Measurements from ENCODE around the gene MEST. TPM values are rescaled to one million over a fixed set of nuclear protein-coding genes. Genes with fewer than 3 reads are reported as not detected.

MEST gene
- total and polyA plus RNA-seq, 5 donors from 2014 or later = 1.8 to 3.8 (median 2.2) TPM

DNA sequence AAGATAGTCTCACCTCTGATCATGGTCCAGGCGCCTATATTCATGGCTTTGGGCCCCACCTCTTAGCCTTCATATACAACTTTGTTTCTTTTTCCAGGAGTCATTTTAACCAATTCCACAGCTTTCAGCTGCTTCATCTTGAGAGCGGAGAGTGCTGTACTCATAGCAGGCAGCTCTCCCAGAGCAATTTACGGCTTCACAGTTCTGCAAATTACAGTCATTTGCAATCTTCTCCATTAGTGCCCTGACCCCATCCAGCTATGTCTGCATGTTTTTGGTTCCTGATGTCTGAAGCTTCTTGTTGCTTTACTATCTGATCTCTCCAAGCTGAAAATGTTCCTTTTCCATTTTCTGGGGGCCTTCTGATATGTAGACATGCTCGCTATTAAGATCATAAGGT is 18.0 kb upstream of the MEST start:
- H3K9me3 Mint-ChIP-seq = peaks cover 0 to 3% (median 1%) of the 10 kb centered on the region in 7 donors
- no peak overlapping the region for H3K27ac Mint-ChIP-seq
- ATAC-seq (ENCODE audit: low read depth in 2 of 2) (no peak), DNase-seq (no peak)
- Histone ChIP-seq H3K4me3 (ENCODE audit: low read depth, low read length) (no peak overlapping the region), H3K4me1 (ENCODE audit: control insufficient read depth, insufficient read depth, low read length, poor library complexity, severe bottlenecking) (no peaks in the 10 kb centered on the region), H3K36me3 (ENCODE audit: control insufficient read depth, insufficient read depth, low read length) (no peaks in the 10 kb centered on the region), H3K9me3 (ENCODE audit: control insufficient read depth in 2 of 2, low read length in 2 of 2) (no peaks in the 10 kb centered on the region), H3K27ac (ENCODE audit: insufficient read depth, low read length, poor library complexity, severe bottlenecking) (no peak overlapping the region), H3K27me3 (ENCODE audit: control insufficient read depth, insufficient read depth, low read length) (peaks cover 3% of the 10 kb centered on the region)
- H3K4me1 Mint-ChIP-seq = peaks cover 0 to 4% (median 0%) of the 10 kb centered on the region in 4 donors
- H3K4me3 Mint-ChIP-seq = no peak overlapping the region
- H3K27me3 Mint-ChIP-seq = peaks cover 40% of the 10 kb centered on the region
- H3K36me3 Mint-ChIP-seq = no peaks in the 10 kb centered on the region

GRCh38 chr7:130475776-130476175 is 16.1 kb upstream of the MEST start:
- H3K4me1 Mint-ChIP-seq = peaks cover 0 to 4% (median 0%) of the 10 kb centered on the region in 4 donors
- H3K9me3 ChIP-seq (ENCODE audit: control insufficient read depth in 2 of 2, low read length in 2 of 2) = no peaks in the 10 kb centered on the region
- DNase-seq = no peak
- peak overlapping the region in 1 of 3 donors; percentile 80 for H3K27ac Mint-ChIP-seq
- H3K36me3 Mint-ChIP-seq = no peaks in the 10 kb centered on the region
- ATAC-seq (ENCODE audit: low read depth in 2 of 2) = no peak
- H3K27ac ChIP-seq (ENCODE audit: insufficient read depth, low read length, poor library complexity, severe bottlenecking) = no peak overlapping the region
- H3K27me3 Mint-ChIP-seq = peaks cover 41% of the 10 kb centered on the region
- H3K4me1 ChIP-seq (ENCODE audit: control insufficient read depth, insufficient read depth, low read length, poor library complexity, severe bottlenecking) = no peaks in the 10 kb centered on the region
- no peaks in the 10 kb centered on the region for H3K27me3 ChIP-seq (ENCODE audit: control insufficient read depth, insufficient read depth, low read length)
- no peak overlapping the region for H3K4me3 Mint-ChIP-seq
- peaks cover 0 to 7% (median 2%) of the 10 kb centered on the region in 7 donors for H3K9me3 Mint-ChIP-seq
- no peak overlapping the region for H3K4me3 ChIP-seq (ENCODE audit: low read depth, low read length)
- no peaks in the 10 kb centered on the region for H3K36me3 ChIP-seq (ENCODE audit: control insufficient read depth, insufficient read depth, low read length)

GRCh38 chr7:130476297-130477150 is 15.4 kb upstream of the MEST start:
- peaks cover 0 to 7% (median 2%) of the 10 kb centered on the region in 7 donors for H3K9me3 Mint-ChIP-seq
- ATAC-seq (ENCODE audit: low read depth in 2 of 2) = no peak

DNA sequence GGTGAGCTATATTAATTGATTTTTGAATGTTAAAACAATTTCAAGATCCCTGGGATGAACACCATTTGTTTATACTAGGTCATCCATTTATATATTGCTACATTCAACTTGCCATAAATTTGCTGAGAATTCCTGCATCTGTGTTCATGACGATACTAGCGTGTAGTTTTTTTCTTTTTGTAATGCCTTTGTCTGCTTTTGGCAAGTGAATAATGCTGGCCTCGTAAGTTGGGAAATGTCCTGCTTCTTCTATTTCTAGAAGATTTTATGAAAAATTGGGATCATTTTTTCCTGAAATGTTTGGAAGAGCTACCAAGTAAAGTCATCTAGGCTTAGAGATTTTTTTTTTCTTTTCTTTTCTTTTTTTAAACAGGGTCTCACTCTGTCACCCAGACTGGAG is 12.9 kb upstream of the MEST start:
- Mint-ChIP-seq H3K27me3 (peaks cover 33% of the 10 kb centered on the region), H3K9me3 (peaks cover 0 to 7% (median 2%) of the 10 kb centered on the region in 7 donors), H3K36me3 (no peaks in the 10 kb centered on the region), H3K4me3 (no peak overlapping the region), H3K27ac (no peak overlapping the region), H3K4me1 (peaks cover 0 to 4% (median 0%) of the 10 kb centered on the region in 4 donors)
- H3K27ac ChIP-seq (ENCODE audit: insufficient read depth, low read length, poor library complexity, severe bottlenecking) = no peak overlapping the region
- no peaks in the 10 kb centered on the region for H3K36me3 ChIP-seq (ENCODE audit: control insufficient read depth, insufficient read depth, low read length)
- no peaks in the 10 kb centered on the region for H3K4me1 ChIP-seq (ENCODE audit: control insufficient read depth, insufficient read depth, low read length, poor library complexity, severe bottlenecking)
- H3K4me3 ChIP-seq (ENCODE audit: low read depth, low read length) = no peak overlapping the region
- peaks cover 17% of the 10 kb centered on the region for H3K27me3 ChIP-seq (ENCODE audit: control insufficient read depth, insufficient read depth, low read length)
- H3K9me3 ChIP-seq (ENCODE audit: control insufficient read depth in 2 of 2, low read length in 2 of 2) = no peaks in the 10 kb centered on the region
- DNase-seq (no peak), ATAC-seq (ENCODE audit: low read depth in 2 of 2) (no peak)

More at GRCh38 chr7:130476297-130477150, 15.4 kb upstream of the MEST start:
- Mint-ChIP-seq H3K4me1 (peaks cover 0 to 4% (median 0%) of the 10 kb centered on the region in 4 donors), H3K4me3 (no peak overlapping the region), H3K27ac (no peak overlapping the region), H3K27me3 (peaks cover 34% of the 10 kb centered on the region), H3K36me3 (no peaks in the 10 kb centered on the region)
- H3K36me3 ChIP-seq (ENCODE audit: control insufficient read depth, insufficient read depth, low read length) = no peaks in the 10 kb centered on the region
- no peak for DNase-seq
- H3K27me3 ChIP-seq (ENCODE audit: control insufficient read depth, insufficient read depth, low read length) = no peaks in the 10 kb centered on the region
- no peaks in the 10 kb centered on the region for H3K4me1 ChIP-seq (ENCODE audit: control insufficient read depth, insufficient read depth, low read length, poor library complexity, severe bottlenecking)
- no peaks in the 10 kb centered on the region for H3K9me3 ChIP-seq (ENCODE audit: control insufficient read depth in 2 of 2, low read length in 2 of 2)
- H3K27ac ChIP-seq (ENCODE audit: insufficient read depth, low read length, poor library complexity, severe bottlenecking) = no peak overlapping the region
- no peak overlapping the region for H3K4me3 ChIP-seq (ENCODE audit: low read depth, low read length)

DNA sequence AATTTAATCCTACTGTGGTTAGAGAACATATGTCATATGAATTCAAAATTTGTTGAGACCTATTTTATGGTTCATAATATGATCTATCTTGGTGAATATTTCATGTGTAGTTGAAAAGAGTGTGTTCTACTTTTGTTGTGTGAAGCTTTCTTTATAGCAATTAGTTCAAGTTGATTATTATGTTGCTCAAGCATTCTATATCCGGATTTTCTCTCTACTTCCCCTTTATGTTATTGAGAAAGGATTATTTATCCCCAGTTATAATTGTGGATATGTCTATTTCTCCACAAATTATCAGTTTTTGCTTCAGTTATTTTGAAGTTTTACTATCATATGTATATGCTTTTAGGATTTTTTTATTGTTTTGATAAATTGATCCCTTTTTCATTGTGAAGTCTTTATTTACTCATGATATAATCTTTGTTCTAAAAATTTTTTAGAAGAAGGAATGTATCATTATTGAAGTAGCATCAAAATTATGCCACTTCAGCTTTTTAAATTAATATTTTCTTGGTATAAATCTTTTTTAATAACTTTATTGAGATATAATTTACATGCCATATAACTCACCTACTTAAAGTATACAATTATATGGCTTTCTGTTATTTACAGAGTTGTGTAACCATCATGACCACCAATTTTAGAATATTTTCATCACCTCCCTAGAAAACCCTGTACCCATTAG is 12.0 kb upstream of the MEST start:
- Mint-ChIP-seq H3K4me1 (peaks cover 0 to 8% (median 2%) of the 10 kb centered on the region in 4 donors), H3K36me3 (no peaks in the 10 kb centered on the region), H3K27me3 (peaks cover 42% of the 10 kb centered on the region), H3K27ac (no peak overlapping the region), H3K4me3 (no peak overlapping the region), H3K9me3 (peaks cover 0 to 7% (median 3%) of the 10 kb centered on the region in 7 donors)
- H3K27ac ChIP-seq (ENCODE audit: insufficient read depth, low read length, poor library complexity, severe bottlenecking) = no peak overlapping the region
- DNase-seq (no peak), ATAC-seq (ENCODE audit: low read depth in 2 of 2) (no peak)
- H3K27me3 ChIP-seq (ENCODE audit: control insufficient read depth, insufficient read depth, low read length) = peaks cover 21% of the 10 kb centered on the region
- H3K9me3 ChIP-seq (ENCODE audit: control insufficient read depth in 2 of 2, low read length in 2 of 2) = no peaks in the 10 kb centered on the region
- no peaks in the 10 kb centered on the region for H3K4me1 ChIP-seq (ENCODE audit: control insufficient read depth, insufficient read depth, low read length, poor library complexity, severe bottlenecking)
- no peak overlapping the region for H3K4me3 ChIP-seq (ENCODE audit: low read depth, low read length)
- no peaks in the 10 kb centered on the region for H3K36me3 ChIP-seq (ENCODE audit: control insufficient read depth, insufficient read depth, low read length)

- ATAC-seq (ENCODE audit: low read depth in 2 of 2) = no peak
Measured at GRCh38 chr7:130481898-130482297, 10.0 kb upstream of the MEST start.

GRCh38 chr7:130483031-130483430 is 8.9 kb upstream of the MEST start:
- H3K9me3 ChIP-seq (ENCODE audit: control insufficient read depth in 2 of 2, low read length in 2 of 2) = no peaks in the 10 kb centered on the region
- peaks cover 8% of the 10 kb centered on the region for H3K4me1 ChIP-seq (ENCODE audit: control insufficient read depth, insufficient read depth, low read length, poor library complexity, severe bottlenecking)
- no peak overlapping the region for H3K27ac Mint-ChIP-seq
- H3K4me3 Mint-ChIP-seq = no peak overlapping the region
- peaks cover 32% of the 10 kb centered on the region for H3K27me3 ChIP-seq (ENCODE audit: control insufficient read depth, insufficient read depth, low read length)
- no peaks in the 10 kb centered on the region for H3K36me3 Mint-ChIP-seq
- H3K4me3 ChIP-seq (ENCODE audit: low read depth, low read length) = no peak overlapping the region
- H3K9me3 Mint-ChIP-seq = peaks cover 0 to 10% (median 2%) of the 10 kb centered on the region in 7 donors
- DNase-seq (no peak), ATAC-seq (ENCODE audit: low read depth in 2 of 2) (no peak)
- H3K4me1 Mint-ChIP-seq = peaks cover 6 to 20% (median 14%) of the 10 kb centered on the region in 4 donors
- H3K27me3 Mint-ChIP-seq = peaks cover 58% of the 10 kb centered on the region
- no peaks in the 10 kb centered on the region for H3K36me3 ChIP-seq (ENCODE audit: control insufficient read depth, insufficient read depth, low read length)
- H3K27ac ChIP-seq (ENCODE audit: insufficient read depth, low read length, poor library complexity, severe bottlenecking) = no peak overlapping the region

More at GRCh38 chr7:130481898-130482297, 10.0 kb upstream of the MEST start:
- Mint-ChIP-seq H3K27me3 (peaks cover 47% of the 10 kb centered on the region), H3K36me3 (no peaks in the 10 kb centered on the region), H3K27ac (no peak overlapping the region), H3K9me3 (peaks cover 0 to 10% (median 3%) of the 10 kb centered on the region in 7 donors), H3K4me1 (peaks cover 6 to 16% (median 12%) of the 10 kb centered on the region in 4 donors), H3K4me3 (peak overlapping the region in 1 of 4 donors; percentile 8)
- no peak overlapping the region for H3K27ac ChIP-seq (ENCODE audit: insufficient read depth, low read length, poor library complexity, severe bottlenecking)
- no peak overlapping the region for H3K4me3 ChIP-seq (ENCODE audit: low read depth, low read length)
- H3K36me3 ChIP-seq (ENCODE audit: control insufficient read depth, insufficient read depth, low read length) = no peaks in the 10 kb centered on the region
- DNase-seq = no peak
- no peaks in the 10 kb centered on the region for H3K9me3 ChIP-seq (ENCODE audit: control insufficient read depth in 2 of 2, low read length in 2 of 2)
- peaks cover 28% of the 10 kb centered on the region for H3K27me3 ChIP-seq (ENCODE audit: control insufficient read depth, insufficient read depth, low read length)
- peaks cover 8% of the 10 kb centered on the region for H3K4me1 ChIP-seq (ENCODE audit: control insufficient read depth, insufficient read depth, low read length, poor library complexity, severe bottlenecking)
